K562 (cell line): Measurements from ENCODE around the gene ATP1A2. TPM values are rescaled to one million over a fixed set of nuclear protein-coding genes. Genes with fewer than 3 reads are reported as not detected.

Experiments used
- ATAC-seq: fragments of 200-7000 bp; cut with Tn5 transposase; 3 replicates; pipeline ENCODE4 v1.9.1; 2020; ENCODE audit warnings: moderate library complexity
- BruUV-seq: library from RNA; stranded (reverse); fragments of 400-500 nt; replicated peaks from 2 replicates; lab custom pipeline; 2021; lab: Mats Ljungman, UMichigan
- CTCF ChIA-PET: fragments of 300-600 bp; formaldehyde crosslinking; extraction: SDS; loops from one replicate; lab custom pipeline; 2021; ENCODE audit warnings: low intra/inter-chr PET ratio; lab: Yijun Ruan, JAX
- POLR2A ChIA-PET: fragments of 300-600, 350-650 bp; sonication (Branson Sonifier 250); formaldehyde crosslinking; extraction: SDS; loops from one replicate; lab custom pipeline; 2021; ENCODE audit warnings: antibody characterized with exemption, inconsistent platforms; lab: Yijun Ruan, JAX
- DNase-seq, 4 experiments: peaks; one replicate each; pipeline versions ENCODE4 v3.0.0 to v3.0.0-alpha.2; 2011 to 2018; ENCODE audit warnings: low spot score in 3 of 4, mixed read lengths in 3 of 4; ENCODE audit errors: extremely low read depth in 1 of 4
- FAIRE-seq: peaks from 2 replicates; lab custom pipeline; 2011; peaks lifted over from hg19 to GRCh38; lab: Jason Lieb, UNC
- H2AFZ ChIP-seq: 2 replicates; pipeline ENCODE4 v1.6.0; 2011; ENCODE audit warnings: low read depth, low read length, control low read depth, inconsistent platforms
- H3K27ac ChIP-seq: fragments of 200-600 bp; 3 replicates; pipeline ENCODE4 v1.8.0; 2011; ENCODE audit warnings: low read depth, mild to moderate bottlenecking, control low read depth, inconsistent platforms, low read length, moderate library complexity, mixed read lengths; ENCODE audit errors: extremely low read depth
- H3K27me3 ChIP-seq, 2 experiments: fragments of 300-600 bp in 1 of 2; 2 replicates in 1 of 2; 3 replicates in 1 of 2; pipeline versions ENCODE4 v1.6.0 to v1.8.0; 2011; ENCODE audit warnings: inconsistent platforms in 2 of 2, low read length in 2 of 2, mild to moderate bottlenecking in 1 of 2, mixed read lengths in 1 of 2, moderate library complexity in 1 of 2; ENCODE audit not compliant: control insufficient read depth in 2 of 2, insufficient read depth in 2 of 2
- H3K36me3 ChIP-seq: fragments of 300-600 bp; 3 replicates; pipeline ENCODE4 v1.8.0; 2011; ENCODE audit warnings: mild to moderate bottlenecking, low read length, inconsistent platforms; ENCODE audit not compliant: control insufficient read depth, insufficient read depth
- H3K4me1 ChIP-seq, 2 experiments: fragments of 200-600 bp in 1 of 2; replicated peaks in 1 of 2; 2 replicates in 1 of 2; 3 replicates in 1 of 2; pipeline versions ENCODE4 v1.5.1 to v1.8.0; 2011; ENCODE audit warnings: inconsistent platforms in 2 of 2, low read length in 2 of 2, mild to moderate bottlenecking in 1 of 2, mixed read lengths in 1 of 2, moderate library complexity in 1 of 2; ENCODE audit not compliant: control insufficient read depth in 2 of 2, insufficient read depth in 2 of 2
- H3K4me2 ChIP-seq: 2 replicates; pipeline ENCODE4 v1.6.1; 2011; ENCODE audit warnings: low read length, control low read depth, inconsistent platforms, mixed read lengths; ENCODE audit not compliant: insufficient read depth
- H3K4me3 ChIP-seq: fragments of 200-600 bp; sonication (generic), shearing (Covaris generic); 2 replicates; pipeline ENCODE4 v1.5.1; 2016; ENCODE audit warnings: control low read depth, inconsistent platforms
- H3K79me2 ChIP-seq: fragments of 200-600 bp; 3 replicates; pipeline ENCODE4 v1.8.0; 2011; ENCODE audit warnings: low read length, inconsistent platforms; ENCODE audit not compliant: control insufficient read depth, insufficient read depth
- H3K9ac ChIP-seq, 2 experiments: 2 replicates each; pipeline versions ENCODE4 v1.6.0 to v1.6.1; 2011; ENCODE audit warnings: low read depth in 2 of 2, low read length in 2 of 2, control low read depth in 1 of 2, inconsistent platforms in 1 of 2, mild to moderate bottlenecking in 1 of 2, mixed read lengths in 1 of 2; ENCODE audit not compliant: insufficient read depth in 1 of 2
- H3K9me1 ChIP-seq: one replicate; pipeline ENCODE4 v1.6.0; 2011; ENCODE audit warnings: inconsistent platforms, mild to moderate bottlenecking, low read length, moderate library complexity; ENCODE audit not compliant: control insufficient read depth, insufficient read depth
- H3K9me3 ChIP-seq: replicated peaks from 2 replicates; pipeline ENCODE4 v1.5.1; 2011; ENCODE audit warnings: low read depth, low read length, inconsistent platforms; ENCODE audit not compliant: control insufficient read depth, insufficient read depth
- H4K20me1 ChIP-seq: replicated peaks from 2 replicates; pipeline ENCODE4 v1.6.1; 2011; ENCODE audit warnings: low read length, inconsistent platforms, mixed read lengths; ENCODE audit not compliant: control insufficient read depth, insufficient read depth
- EP400 ChIP-seq: fragments of 450-650 bp; IDR thresholded peaks from 2 replicates; pipeline ENCODE4 v1.6.1; 2017; ENCODE audit warnings: antibody characterized with exemption, mild to moderate bottlenecking, moderate library complexity
- MAFF ChIP-seq: IDR thresholded peaks from 2 replicates; pipeline ENCODE4 v1.6.1; 2012; ENCODE audit warnings: low read length, improper control_type of control experiment
- MCM2 ChIP-seq: fragments of 450-650 bp; IDR thresholded peaks from 2 replicates; pipeline ENCODE4 v1.6.1; 2017; ENCODE audit warnings: low read depth, mild to moderate bottlenecking
- NCOA2 ChIP-seq, 2 experiments: fragments of 450-650 bp; IDR thresholded peaks; 2 replicates each; pipeline ENCODE4 v1.6.1; 2018; ENCODE audit warnings: mild to moderate bottlenecking in 2 of 2, moderate library complexity in 1 of 2; ENCODE audit not compliant: partially characterized antibody in 2 of 2
- ZBTB8A ChIP-seq: fragments of 450-650 bp; IDR thresholded peaks from 2 replicates; pipeline ENCODE4 v1.6.1; 2018; ENCODE audit warnings: mild to moderate bottlenecking, moderate library complexity; ENCODE audit not compliant: partially characterized antibody
- ZNF561 ChIP-seq: fragments of 450-650 bp; formaldehyde crosslinking; conservative IDR thresholded peaks from 2 replicates; pipeline ENCODE4 v1.4.0; 2020; ENCODE audit warnings: mild to moderate bottlenecking, moderate library complexity
- ZNF830 ChIP-seq: fragments of 250-450 bp; sonication (Bioruptor Pico); IDR thresholded peaks from 2 replicates; pipeline ENCODE4 v1.5.0; 2021; ENCODE audit warnings: mild to moderate bottlenecking
- WGBS: fragments of 100-300 bp; shearing (Covaris generic); methylation state at CpG from one replicate; pipeline ENCODE4 v1.1.6; 2016; ENCODE audit warnings: low coverage, mixed read lengths; ENCODE audit not compliant: insufficient coverage; ENCODE audit errors: missing lambda C conversion rate; 5-methylcytosine and 5-hydroxymethylcytosine counted together
- in situ Hi-C: fragments of 300-500 bp; cut with MboI; formaldehyde crosslinking; loops from 4 replicates; pipeline ENCODE4 v1.15.0; 2018; ENCODE audit warnings: inconsistent platforms, mixed read lengths
- intact Hi-C: fragments of 100-400 bp; cut with micrococcal nuclease; formaldehyde crosslinking; loops from 2 replicates; pipeline ENCODE4 v1.14.2; 2022
- polyA plus RNA-seq, 8 experiments: library from polyadenylated mRNA; depleted of rRNA in 4 of 8; stranded (reverse) in 5 of 8; unstranded in 3 of 8; fragments of >200 nt; fragmentation: Nextera tagmentation in 2 of 8; fragmentation: Illumina TruSeq in 1 of 8; extraction: Ambion mirVana in 2 of 8; extraction: Trizol in 1 of 8; gene quantifications; 2 replicates each; pipeline versions ENCODE4 v1.2.1 to v1.2.3, GENCODE V29; 2011 to 2014; ENCODE audit warnings: inconsistent platforms in 1 of 8, missing spikeins in 1 of 8
- total RNA-seq, 7 experiments: library from RNA; depleted of rRNA in 6 of 7; stranded (reverse); fragments of >200 nt in 6 of 7; fragmentation: Illumina TruSeq in 2 of 7; extraction: Trizol in 2 of 7; gene quantifications; 2 replicates each; pipeline versions ENCODE4 v1.2.1 to v1.2.3, GENCODE V29; 2011 to 2021; ENCODE audit warnings: low replicate concordance in 1 of 7
- TF ChIP-seq, protein P1 (sequence below): fragments of 200-600 bp; sonication (generic); IDR thresholded peaks from one replicate; pipeline ENCODE4 v1.6.1; 2012; ENCODE audit warnings: mild to moderate bottlenecking, low read depth, low read length, inconsistent platforms
- TF ChIP-seq, protein P2 (sequence below): sonication (generic); formaldehyde crosslinking; IDR thresholded peaks from 2 replicates; pipeline ENCODE4 v1.8.1; 2023; ENCODE audit warnings: mild to moderate bottlenecking, missing genetic modification reagents

The ATP1A2 gene
- total and polyA plus RNA-seq, 9 of the 15 experiments (the other 6 are each of a cell fraction or from before 2014, with no cell fraction given) = 0.04 to 0.11 (median 0.09) TPM; not detected in 6

- Histone ChIP-seq H3K27ac (no peak overlapping the region), H3K9me3 (no peaks in the 10 kb centered on the region), H2AFZ (no peak overlapping the region), H4K20me1 (peaks cover 7% of the 10 kb centered on the region; the same call in 1 of the 2 replicates), H3K4me1 (peaks cover 0 to 16% of the 10 kb centered on the region in 2 experiments; a peak in 1 of 5 replicates), H3K4me3 (no peak overlapping the region), H3K9me1 (no peaks in the 10 kb centered on the region), H3K27me3 (peaks cover 2 to 12% of the 10 kb centered on the region in 2 experiments; a peak in 2 of 5 replicates), H3K36me3 (no peaks in the 10 kb centered on the region), H3K4me2 (no peak overlapping the region), H3K79me2 (no peaks in the 10 kb centered on the region), H3K9ac (no peak overlapping the region)
- ATAC-seq (no peak), FAIRE-seq (no peak), DNase-seq (no peak)
- in situ Hi-C loops (no loop called here), intact Hi-C loops (no loop called here)
- BruUV-seq = no TSS peak
- WGBS = 41% methylated on average over 5 of the region's 5 CpGs
- ChIA-PET CTCF (interaction anchor here (0.7 to 1.5 kb wide), 4 partner anchors 38 to 986 kb away, joined by 3 to 10 read pairs (median 6); no protein-coding TSS in a partner anchor), POLR2A (interaction anchor here (0.7 to 1.6 kb wide), 4 partner anchors 10 to 205 kb away, joined by 3 to 7 read pairs (median 4); no protein-coding TSS in a partner anchor)
- TF ChIP-seq ZNF561 (CRISPR knock-in tag) = no peak
- TF ChIP-seq ZNF830 (CRISPR knock-in tag) = no peak
- TF ChIP-seq EP400 = no peak
- TF ChIP-seq, protein P1, sequence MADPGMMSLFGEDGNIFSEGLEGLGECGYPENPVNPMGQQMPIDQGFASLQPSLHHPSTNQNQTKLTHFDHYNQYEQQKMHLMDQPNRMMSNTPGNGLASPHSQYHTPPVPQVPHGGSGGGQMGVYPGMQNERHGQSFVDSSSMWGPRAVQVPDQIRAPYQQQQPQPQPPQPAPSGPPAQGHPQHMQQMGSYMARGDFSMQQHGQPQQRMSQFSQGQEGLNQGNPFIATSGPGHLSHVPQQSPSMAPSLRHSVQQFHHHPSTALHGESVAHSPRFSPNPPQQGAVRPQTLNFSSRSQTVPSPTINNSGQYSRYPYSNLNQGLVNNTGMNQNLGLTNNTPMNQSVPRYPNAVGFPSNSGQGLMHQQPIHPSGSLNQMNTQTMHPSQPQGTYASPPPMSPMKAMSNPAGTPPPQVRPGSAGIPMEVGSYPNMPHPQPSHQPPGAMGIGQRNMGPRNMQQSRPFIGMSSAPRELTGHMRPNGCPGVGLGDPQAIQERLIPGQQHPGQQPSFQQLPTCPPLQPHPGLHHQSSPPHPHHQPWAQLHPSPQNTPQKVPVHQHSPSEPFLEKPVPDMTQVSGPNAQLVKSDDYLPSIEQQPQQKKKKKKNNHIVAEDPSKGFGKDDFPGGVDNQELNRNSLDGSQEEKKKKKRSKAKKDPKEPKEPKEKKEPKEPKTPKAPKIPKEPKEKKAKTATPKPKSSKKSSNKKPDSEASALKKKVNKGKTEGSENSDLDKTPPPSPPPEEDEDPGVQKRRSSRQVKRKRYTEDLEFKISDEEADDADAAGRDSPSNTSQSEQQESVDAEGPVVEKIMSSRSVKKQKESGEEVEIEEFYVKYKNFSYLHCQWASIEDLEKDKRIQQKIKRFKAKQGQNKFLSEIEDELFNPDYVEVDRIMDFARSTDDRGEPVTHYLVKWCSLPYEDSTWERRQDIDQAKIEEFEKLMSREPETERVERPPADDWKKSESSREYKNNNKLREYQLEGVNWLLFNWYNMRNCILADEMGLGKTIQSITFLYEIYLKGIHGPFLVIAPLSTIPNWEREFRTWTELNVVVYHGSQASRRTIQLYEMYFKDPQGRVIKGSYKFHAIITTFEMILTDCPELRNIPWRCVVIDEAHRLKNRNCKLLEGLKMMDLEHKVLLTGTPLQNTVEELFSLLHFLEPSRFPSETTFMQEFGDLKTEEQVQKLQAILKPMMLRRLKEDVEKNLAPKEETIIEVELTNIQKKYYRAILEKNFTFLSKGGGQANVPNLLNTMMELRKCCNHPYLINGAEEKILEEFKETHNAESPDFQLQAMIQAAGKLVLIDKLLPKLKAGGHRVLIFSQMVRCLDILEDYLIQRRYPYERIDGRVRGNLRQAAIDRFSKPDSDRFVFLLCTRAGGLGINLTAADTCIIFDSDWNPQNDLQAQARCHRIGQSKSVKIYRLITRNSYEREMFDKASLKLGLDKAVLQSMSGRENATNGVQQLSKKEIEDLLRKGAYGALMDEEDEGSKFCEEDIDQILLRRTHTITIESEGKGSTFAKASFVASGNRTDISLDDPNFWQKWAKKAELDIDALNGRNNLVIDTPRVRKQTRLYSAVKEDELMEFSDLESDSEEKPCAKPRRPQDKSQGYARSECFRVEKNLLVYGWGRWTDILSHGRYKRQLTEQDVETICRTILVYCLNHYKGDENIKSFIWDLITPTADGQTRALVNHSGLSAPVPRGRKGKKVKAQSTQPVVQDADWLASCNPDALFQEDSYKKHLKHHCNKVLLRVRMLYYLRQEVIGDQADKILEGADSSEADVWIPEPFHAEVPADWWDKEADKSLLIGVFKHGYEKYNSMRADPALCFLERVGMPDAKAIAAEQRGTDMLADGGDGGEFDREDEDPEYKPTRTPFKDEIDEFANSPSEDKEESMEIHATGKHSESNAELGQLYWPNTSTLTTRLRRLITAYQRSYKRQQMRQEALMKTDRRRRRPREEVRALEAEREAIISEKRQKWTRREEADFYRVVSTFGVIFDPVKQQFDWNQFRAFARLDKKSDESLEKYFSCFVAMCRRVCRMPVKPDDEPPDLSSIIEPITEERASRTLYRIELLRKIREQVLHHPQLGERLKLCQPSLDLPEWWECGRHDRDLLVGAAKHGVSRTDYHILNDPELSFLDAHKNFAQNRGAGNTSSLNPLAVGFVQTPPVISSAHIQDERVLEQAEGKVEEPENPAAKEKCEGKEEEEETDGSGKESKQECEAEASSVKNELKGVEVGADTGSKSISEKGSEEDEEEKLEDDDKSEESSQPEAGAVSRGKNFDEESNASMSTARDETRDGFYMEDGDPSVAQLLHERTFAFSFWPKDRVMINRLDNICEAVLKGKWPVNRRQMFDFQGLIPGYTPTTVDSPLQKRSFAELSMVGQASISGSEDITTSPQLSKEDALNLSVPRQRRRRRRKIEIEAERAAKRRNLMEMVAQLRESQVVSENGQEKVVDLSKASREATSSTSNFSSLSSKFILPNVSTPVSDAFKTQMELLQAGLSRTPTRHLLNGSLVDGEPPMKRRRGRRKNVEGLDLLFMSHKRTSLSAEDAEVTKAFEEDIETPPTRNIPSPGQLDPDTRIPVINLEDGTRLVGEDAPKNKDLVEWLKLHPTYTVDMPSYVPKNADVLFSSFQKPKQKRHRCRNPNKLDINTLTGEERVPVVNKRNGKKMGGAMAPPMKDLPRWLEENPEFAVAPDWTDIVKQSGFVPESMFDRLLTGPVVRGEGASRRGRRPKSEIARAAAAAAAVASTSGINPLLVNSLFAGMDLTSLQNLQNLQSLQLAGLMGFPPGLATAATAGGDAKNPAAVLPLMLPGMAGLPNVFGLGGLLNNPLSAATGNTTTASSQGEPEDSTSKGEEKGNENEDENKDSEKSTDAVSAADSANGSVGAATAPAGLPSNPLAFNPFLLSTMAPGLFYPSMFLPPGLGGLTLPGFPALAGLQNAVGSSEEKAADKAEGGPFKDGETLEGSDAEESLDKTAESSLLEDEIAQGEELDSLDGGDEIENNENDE = no peak
- TF ChIP-seq NCOA2 (IDR thresholded peaks at IDR 0.05; ENCODE audit: partially characterized antibody in 2 of 2) = no peak
- TF ChIP-seq ZBTB8A = no peak
- TF ChIP-seq, protein P2, sequence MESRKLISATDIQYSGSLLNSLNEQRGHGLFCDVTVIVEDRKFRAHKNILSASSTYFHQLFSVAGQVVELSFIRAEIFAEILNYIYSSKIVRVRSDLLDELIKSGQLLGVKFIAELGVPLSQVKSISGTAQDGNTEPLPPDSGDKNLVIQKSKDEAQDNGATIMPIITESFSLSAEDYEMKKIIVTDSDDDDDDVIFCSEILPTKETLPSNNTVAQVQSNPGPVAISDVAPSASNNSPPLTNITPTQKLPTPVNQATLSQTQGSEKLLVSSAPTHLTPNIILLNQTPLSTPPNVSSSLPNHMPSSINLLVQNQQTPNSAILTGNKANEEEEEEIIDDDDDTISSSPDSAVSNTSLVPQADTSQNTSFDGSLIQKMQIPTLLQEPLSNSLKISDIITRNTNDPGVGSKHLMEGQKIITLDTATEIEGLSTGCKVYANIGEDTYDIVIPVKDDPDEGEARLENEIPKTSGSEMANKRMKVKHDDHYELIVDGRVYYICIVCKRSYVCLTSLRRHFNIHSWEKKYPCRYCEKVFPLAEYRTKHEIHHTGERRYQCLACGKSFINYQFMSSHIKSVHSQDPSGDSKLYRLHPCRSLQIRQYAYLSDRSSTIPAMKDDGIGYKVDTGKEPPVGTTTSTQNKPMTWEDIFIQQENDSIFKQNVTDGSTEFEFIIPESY = no peak
- no peak for TF ChIP-seq MCM2
- TF ChIP-seq MAFF = no peak
Observed at GRCh38 chr1:160086456-160086892, 29.1 kb upstream of the ATP1A2 start.
